Activated T-cell treated with anti-CD3 and anti-CD28 coated beads for 24 hours (primary cell): ENCODE data around the gene PTPN1.

Experiments
- DNase-seq: peaks from one replicate; pipeline ENCODE4 v3.0.0-alpha.2; 2020; ENCODE audit warnings: low read depth

The PTPN1 gene

DNA sequence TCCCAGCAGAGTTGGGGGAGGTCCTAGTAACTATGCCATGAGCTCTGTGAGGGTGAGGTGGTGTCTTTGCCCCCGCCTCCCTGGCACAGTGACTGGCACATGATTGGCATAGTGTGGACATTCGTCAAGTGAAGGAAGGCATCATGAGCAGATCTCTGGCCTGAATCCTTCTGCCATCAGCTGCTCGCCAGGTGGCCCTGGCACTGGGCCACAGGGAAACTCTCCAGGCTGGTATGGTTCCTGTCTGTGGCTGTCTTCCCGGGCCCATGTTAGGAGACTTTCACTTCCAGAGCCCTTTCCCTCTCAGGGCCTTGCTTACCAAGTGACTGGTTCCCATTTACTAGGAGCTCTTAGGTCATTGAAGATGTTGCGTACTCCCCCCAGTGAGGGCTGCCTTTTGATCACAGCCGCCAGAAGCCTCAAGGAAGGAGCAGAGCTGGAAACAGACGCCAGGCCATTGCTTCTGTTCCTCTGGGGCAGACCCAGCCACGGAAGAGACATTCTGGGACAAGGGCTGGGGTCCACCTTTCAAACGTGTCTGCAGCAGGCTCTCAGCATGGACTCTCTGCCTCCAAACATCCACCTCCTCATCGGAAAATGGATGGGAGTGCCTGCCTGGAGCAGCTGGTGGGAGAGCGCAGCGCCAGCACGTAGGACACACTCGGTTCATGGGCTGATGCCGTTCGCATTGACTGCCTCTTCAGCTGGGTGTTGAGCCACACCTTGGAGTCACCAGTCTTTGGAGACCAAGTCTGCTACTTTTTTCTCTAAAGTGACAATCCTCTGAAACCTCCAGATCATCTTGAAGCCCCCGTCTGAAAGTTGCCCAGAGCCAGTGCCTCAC is 67.2 kb downstream of the PTPN1 start:
- DNase-seq: no peak

DNA sequence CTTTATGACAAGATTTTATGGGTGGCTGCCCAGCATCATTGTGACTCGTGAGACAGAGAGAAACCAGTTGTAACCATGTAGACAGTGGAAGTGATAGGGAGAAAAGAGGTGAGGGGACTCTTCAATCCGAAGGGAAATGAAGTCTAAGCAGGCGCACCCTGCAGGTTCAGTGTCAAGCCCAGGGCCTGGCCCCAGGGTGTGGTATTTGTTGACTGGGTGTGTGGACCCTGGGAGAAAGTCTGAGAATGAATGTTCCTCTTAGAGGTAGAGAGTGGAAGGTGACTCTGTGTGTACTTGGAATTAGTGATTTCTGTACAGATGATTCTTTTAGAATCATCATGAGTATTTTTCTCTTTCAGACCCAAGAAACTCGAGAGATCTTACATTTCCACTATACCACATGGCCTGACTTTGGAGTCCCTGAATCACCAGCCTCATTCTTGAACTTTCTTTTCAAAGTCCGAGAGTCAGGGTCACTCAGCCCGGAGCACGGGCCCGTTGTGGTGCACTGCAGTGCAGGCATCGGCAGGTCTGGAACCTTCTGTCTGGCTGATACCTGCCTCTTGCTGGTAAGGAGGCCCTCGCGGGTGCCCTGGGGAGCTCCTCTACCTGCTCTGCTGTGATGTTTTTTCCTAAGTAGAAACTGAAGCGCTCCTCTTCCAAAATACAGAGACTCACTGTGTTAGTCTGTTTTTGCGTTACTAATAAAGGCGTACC is 68.0 kb downstream of the PTPN1 start:
- DNase-seq: no peak

DNA sequence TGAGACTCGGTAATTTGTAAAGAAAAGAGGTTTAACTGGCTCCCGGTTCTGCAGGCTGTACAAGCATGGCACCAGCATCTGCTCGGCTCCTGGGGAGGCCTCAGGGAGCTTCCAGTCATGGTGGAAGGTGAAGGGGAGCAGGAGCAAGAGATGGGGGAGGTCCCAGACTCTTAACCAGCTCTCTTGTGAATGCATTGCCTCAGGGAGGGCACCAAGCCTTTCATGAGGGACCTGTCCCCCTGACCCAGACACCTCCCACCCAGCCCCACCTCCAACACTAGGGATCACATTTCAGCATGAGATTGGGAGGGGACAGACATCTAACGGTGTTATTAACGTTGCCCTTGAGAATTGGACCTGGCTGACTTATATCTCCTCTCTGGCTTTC is 68.6 kb downstream of the PTPN1 start:
- no peak for DNase-seq

DNA sequence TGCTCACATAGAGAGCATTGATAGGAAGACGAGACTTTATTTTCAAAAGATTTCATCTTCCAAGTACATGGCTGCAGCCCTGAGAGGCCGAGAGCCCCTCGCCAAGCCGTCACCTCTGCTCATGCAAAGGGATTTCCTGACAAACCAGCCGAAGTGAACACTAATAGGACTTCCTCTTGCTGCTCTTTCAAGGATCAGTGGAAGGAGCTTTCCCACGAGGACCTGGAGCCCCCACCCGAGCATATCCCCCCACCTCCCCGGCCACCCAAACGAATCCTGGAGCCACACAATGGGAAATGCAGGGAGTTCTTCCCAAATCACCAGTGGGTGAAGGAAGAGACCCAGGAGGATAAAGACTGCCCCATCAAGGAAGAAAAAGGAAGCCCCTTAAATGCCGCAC is 69.3 kb downstream of the PTPN1 start:
- DNase-seq: no peak

DNA sequence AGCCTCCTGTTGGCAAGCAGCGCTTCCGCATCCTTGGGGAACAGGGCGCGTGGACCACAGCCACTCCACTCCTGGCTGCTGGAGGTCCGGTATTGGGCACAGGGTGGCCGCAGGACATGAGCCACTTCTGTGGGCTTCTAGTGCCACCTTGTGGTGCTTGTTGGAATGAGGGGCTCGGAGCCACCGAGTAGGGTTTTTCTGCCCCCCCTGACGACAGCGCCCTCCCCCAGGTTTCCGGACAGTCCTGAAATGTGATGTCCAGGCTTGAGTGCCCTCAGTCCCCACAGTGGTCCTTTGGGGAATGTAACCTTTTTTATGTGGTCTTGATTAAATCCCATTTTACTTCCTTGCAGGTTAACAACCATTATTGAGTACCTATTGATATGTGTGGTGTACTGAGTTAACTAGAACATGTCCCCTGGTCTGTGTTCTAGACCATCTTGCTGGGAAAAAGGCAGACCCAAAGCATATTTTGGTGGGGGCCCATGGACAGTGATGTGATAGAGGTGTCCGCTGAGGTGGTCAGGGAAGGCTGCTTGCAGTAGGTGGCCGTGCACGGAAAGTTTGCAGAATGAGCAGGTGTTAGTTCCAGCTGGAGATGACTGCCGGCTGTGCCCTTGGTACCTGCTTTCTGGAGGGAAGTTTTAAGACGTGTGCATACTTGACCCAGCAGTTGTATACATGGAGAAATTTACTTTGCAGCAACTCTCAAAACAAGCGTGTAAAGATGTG is 70.0 kb downstream of the PTPN1 start:
- peak; percentile 33 for DNase-seq

DNA sequence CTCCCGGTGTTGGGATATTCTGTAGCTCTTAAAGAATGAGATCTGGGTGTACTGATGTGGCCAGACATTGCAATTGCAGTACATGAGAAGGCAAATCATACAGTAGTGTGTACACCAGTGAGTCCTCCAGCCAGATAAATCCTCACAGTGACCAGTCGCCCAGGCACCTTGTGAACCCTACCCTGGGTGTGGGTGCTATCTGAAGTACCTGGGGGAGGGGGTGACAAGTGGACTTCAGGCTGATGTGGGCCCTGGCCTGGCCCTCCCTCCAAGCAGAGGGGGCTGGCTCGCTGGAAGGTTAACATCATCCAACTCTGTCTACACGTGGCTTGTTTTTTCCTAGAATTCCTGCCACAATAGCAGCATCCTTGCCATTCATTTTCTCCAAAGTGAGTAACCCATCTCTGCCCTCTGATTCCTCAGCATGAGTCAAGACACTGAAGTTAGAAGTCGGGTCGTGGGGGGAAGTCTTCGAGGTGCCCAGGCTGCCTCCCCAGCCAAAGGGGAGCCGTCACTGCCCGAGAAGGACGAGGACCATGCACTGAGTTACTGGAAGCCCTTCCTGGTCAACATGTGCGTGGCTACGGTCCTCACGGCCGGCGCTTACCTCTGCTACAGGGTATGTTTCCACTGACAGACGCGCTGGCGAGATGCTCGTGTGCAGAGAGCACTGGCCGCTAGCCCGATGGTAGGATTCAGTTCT is 70.8 kb downstream of the PTPN1 start:
- no peak for DNase-seq

DNA sequence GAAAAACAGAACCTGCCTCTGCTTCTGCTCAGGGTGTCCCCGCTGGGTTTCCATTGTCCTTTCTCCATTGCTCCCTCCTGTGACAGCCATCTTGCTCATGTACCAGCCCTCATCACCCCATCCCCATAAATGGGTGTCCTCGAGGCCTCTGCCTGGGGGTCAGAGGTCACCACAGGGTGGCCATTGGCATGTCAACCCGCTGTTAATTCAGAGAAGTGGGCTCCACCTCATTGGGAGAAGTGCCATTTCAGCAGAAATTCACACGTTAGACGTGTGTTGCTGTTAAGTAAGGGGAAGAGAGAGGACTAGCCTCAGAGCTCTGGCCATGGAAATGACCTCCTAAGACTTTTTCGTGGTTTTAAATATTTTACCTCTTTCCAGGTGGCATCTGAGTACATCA is 71.9 kb downstream of the PTPN1 start:
- no peak for DNase-seq

DNA sequence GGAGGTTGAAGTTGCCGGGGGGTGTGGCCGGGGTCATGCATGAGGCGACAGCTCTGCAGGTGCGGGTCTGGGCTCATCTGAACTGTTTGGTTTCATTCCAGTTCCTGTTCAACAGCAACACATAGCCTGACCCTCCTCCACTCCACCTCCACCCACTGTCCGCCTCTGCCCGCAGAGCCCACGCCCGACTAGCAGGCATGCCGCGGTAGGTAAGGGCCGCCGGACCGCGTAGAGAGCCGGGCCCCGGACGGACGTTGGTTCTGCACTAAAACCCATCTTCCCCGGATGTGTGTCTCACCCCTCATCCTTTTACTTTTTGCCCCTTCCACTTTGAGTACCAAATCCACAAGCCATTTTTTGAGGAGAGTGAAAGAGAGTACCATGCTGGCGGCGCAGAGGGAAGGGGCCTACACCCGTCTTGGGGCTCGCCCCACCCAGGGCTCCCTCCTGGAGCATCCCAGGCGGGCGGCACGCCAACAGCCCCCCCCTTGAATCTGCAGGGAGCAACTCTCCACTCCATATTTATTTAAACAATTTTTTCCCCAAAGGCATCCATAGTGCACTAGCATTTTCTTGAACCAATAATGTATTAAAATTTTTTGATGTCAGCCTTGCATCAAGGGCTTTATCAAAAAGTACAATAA is 72.5 kb downstream of the PTPN1 start:
- DNase-seq: no peak

DNA sequence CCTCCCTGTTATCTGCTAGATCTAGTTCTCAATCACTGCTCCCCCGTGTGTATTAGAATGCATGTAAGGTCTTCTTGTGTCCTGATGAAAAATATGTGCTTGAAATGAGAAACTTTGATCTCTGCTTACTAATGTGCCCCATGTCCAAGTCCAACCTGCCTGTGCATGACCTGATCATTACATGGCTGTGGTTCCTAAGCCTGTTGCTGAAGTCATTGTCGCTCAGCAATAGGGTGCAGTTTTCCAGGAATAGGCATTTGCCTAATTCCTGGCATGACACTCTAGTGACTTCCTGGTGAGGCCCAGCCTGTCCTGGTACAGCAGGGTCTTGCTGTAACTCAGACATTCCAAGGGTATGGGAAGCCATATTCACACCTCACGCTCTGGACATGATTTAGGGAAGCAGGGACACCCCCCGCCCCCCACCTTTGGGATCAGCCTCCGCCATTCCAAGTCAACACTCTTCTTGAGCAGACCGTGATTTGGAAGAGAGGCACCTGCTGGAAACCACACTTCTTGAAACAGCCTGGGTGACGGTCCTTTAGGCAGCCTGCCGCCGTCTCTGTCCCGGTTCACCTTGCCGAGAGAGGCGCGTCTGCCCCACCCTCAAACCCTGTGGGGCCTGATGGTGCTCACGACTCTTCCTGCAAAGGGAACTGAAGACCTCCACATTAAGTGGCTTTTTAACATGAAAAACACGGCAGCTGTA is 73.4 kb downstream of the PTPN1 start:
- DNase-seq: no peak

DNA sequence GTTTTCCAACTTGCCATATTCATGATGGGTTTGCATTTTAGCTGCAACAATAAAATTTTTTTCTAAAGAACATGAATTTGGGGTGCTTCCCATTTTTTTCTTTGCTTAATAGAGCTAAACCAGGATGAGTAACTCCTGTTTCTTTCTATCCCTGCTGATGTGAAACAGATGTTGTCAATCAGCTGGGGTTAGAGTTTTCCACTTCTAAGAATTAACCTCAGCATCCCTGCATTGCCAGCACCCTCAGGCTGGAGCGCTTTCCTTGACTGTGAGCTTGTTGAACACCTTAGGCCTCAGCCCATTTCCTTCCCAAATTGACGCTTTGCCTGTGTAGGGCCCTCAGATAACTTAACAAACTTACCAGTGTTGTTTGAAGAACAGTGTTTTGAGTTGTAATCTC is 74.5 kb downstream of the PTPN1 start:
- no peak for DNase-seq

DNA sequence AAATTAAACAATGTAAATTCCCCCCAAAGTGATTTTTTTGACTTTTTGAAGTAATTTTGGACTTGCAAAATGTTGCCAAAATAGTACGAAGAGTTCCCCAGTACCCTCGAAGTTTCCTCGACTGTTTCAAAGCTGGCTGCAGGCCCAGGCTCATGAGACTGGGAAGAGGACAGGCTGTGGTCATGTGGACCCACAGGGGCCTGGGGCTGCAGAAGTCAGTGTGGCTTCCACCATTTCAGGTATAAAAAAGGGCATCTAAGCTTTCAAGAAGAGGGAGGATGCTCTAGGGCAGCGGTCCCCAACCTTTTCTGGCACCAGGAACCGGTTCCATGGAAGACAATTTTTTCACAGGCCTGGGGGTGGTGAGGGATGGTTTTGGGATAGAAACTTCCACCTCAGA is 75.0 kb downstream of the PTPN1 start:
- no peak for DNase-seq

DNA sequence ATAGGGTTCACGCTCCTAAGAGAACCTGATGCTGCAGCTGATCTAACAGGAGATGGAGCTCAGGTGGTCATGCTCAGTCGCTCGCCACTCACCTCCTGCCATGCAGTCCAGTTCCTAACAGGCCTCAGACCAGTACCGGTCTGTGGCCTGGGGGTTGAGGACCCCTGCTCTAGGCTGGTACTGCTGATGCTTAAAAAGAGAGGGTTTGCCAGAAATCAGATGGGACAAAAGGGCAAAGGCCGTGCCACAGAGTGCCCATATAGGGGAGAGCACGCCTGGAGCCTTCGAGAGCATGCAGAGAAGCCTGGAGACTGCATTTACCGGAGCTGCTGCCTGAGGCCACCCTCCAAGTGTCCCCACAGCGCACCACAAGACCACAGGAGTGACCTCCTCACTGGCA is 75.5 kb downstream of the PTPN1 start:
- no peak for DNase-seq

DNA sequence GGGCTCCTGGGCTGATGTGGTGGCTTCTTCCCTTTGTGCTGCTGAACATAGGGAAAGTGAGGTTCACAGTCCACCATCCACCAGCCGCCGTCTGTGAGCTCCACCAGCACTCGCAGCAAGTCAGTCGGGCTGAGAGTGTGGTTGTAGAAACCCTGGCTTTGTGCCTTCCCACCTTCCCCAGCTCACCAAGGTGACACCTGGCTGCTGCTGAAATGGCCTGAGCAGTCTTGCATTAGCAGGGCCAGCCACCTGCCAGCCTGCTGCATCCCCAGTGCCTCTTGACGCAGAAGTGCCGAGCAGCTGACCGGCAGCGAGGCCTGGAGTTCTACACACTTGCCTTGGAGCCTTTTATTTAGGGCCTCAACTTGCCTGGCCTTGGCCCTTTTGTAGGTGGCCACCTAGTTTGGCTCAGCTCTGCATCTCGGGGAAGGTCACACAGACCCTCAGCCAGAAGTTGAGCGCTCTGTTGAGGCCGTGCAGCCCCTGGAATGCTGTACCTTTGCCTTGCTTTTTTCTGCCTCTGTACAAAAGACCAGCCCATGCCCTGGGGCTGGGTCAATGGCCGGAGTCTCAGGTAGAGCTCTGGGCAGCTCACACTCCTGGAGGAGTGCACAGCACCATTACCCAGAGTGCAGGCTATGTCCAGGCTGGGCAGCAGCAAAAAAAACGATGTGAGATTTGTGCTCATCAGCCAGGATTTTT is 76.5 kb downstream of the PTPN1 start:
- no peak for DNase-seq

DNA sequence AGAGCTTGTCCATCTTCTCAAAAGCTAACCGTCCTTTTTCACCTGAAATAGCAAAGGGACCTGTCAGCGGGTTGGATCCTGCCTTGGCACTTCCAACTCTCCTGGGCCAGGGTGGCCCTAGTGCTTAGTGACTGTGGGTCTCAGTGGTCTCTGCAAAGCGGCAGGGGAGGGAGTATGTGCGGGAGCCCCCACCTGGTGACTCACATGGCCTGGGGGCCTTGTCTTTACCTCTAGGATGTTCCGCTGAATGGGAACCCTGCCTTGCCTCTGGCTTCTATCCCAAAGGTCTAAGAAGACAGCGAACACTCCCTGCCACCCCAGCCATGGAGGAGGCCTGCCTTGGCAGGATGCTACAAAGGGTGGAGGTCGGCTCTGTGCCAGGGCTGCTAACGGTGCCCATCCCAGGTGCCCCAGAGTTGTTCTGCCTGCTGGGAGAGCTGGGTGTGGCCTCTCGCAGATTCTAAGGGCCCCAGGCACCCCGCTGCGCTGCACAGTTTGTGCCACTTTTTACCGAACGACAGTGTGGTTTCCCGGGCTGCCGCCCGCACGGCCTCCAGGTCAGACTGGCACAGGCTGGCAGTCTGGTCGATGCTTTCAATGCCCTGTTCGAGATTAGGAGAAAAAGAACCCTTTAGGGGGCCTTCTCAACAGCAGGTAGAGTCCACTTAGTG is 77.2 kb downstream of the PTPN1 start:
- DNase-seq: no peak

DNA sequence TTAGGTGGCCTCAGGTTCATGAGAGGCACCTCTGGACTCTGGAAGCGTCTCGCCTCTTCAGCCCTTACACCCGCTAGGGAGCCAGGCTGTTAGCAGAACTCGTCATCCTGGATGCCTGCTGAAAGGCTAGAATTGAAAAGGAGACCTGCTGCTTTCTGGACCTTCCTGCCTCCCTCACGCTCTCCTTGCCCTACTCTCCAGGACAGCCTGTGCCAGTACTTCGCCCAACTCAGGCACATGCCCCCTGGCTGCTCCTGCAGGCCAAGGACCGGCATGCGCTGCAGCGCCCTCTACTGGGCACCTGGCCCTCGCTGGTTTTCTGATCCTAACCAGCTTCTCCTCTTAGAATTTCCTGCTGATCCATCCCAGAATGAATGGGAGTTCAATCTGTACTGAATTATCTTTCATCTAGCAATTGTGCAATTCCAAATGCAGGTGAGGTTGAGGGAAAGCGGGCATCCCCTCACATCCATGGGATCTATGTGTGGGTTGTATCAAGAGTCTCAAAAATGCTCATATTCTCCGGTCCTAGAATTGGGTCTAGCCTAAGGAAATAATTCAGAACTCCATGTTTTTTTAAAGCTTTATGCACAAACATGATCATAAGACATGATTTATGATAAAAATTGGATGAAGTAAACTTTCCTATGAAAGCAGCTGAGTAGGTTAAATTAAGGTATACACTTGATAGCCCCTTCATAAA is 78.0 kb downstream of the PTPN1 start:
- DNase-seq: peak; percentile 60

DNA sequence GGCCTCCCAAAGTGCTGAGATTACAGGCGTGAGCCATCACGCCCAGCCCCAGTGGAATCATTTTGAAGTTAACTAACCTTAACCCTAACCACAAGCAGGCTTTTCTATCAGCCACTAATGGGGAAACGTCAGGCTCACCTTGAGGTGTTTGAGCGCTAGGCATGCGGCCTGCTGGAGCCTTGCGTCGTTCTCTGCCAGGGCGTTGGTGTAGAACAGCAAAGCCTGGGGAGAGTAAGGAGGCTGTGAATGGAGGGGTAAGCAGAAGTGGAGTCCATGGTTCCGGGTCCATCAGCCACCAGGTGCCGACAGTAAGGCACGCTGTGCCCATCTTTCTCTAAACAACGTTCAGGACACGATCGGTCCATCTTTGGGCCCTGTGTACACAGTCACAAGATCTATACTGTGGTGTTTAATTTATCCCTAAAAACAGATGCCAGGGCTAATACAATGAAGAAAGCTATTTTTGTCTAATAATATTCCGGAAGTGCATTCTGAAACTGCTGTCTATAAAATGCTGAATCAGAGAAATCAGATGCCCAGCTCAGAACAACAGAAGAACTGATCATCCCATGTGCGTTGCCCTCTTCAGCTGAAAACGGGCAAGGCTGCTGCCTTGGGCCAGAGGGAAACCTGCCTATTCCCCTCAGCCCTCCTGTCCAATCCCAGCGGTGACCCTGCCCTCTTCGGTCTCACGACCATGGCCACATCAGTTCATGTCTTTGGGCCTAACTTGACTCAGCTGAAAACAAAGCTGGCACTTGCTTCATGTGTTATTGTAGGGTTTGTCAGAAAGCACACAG is 79.6 kb downstream of the PTPN1 start:
- DNase-seq: no peak

DNA sequence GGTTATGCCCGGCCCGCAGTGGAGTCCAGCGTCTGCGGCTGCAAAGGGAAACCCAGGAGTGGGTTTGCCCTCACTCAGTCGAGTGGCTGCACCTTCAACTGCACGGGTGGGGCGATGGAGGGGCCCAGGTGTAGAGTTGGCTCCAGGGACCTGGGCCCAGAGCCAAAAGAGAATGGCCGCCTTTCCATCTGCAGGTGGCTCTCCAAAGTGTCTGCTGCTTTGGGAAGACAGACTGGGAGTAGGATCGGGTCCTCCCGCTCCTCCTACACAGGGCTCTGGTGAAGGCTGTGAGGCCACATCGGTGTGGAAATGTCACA is 80.1 kb downstream of the PTPN1 start:
- no peak for DNase-seq

DNA sequence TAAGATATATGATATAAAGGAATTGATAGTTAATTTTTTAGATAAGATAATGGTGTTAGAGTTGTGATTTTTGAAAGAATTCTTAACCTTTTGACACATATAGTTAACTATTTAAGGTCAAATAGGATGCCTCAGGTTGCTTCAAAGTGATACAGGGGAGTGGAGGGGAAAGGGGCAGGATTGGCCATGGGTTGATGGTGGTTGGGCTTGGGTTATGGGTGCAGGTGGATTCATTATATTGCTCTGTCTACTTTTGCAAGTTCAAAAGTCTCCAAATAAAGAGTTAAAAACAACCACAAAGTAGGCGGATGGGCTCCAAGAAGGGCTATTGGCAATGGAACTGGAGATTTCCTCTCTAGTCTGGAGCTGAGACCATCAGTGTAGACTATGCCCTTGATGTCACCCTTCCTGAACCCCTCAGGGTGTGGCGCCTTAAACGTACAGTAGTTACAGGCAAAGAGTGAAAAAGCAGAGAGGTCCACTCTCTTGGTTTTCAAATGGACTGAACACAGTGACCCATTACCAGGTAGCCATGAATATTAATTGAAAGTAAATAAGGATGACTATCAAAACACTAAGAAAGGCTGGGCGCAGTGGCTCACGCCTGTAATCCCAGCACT is 81.2 kb downstream of the PTPN1 start:
- no peak for DNase-seq
